Astrocyte (in vitro differentiated cells and primary cell): ENCODE data around the gene ARL8B. TPM values are rescaled to one million over a fixed set of nuclear protein-coding genes. Genes with fewer than 3 reads are reported as not detected.
"Not testable (repeated sequence)": the region's sequence is repeated elsewhere in the genome, so short reads cannot be mapped to it uniquely, and the experiment has no call there.

Experiments
- DNase-seq: peaks from one replicate; pipeline ENCODE4 v3.0.0-alpha.2; 2010; ENCODE audit warnings: low read depth
- FAIRE-seq: peaks from 2 replicates; lab custom pipeline; 2011; peaks lifted over from hg19 to GRCh38; lab: Jason Lieb, UNC
- H2AFZ ChIP-seq: 2 replicates; pipeline ENCODE4 v1.6.0; 2012; ENCODE audit warnings: low read depth, low read length, inconsistent platforms
- H3K27ac ChIP-seq: 2 replicates; pipeline ENCODE4 v1.5.1; 2011; ENCODE audit warnings: low read depth, low read length, inconsistent platforms
- H3K27me3 ChIP-seq: 2 replicates; pipeline ENCODE4 v1.6.0; 2011; ENCODE audit warnings: low read length, inconsistent platforms; ENCODE audit not compliant: insufficient read depth
- H3K36me3 ChIP-seq: 2 replicates; pipeline ENCODE4 v1.5.1; 2011; ENCODE audit warnings: low read length, inconsistent platforms; ENCODE audit not compliant: insufficient read depth
- H3K4me1 ChIP-seq: 2 replicates; pipeline ENCODE4 v1.5.1; 2011; ENCODE audit warnings: low read length, inconsistent platforms; ENCODE audit not compliant: insufficient read depth
- H3K4me2 ChIP-seq: 2 replicates; pipeline ENCODE4 v1.6.0; 2012; ENCODE audit warnings: low read length, inconsistent platforms
- H3K4me3 ChIP-seq: 2 replicates; pipeline ENCODE4 v1.5.1; 2011; ENCODE audit warnings: low read depth, mild to moderate bottlenecking, low read length, inconsistent platforms; ENCODE audit not compliant: insufficient read depth
- H3K79me2 ChIP-seq: 2 replicates; pipeline ENCODE4 v1.6.0; 2012; ENCODE audit warnings: mild to moderate bottlenecking, low read length, inconsistent platforms; ENCODE audit not compliant: insufficient read depth
- H3K9ac ChIP-seq: 2 replicates; pipeline ENCODE4 v1.6.0; 2012; ENCODE audit warnings: mild to moderate bottlenecking, low read length, inconsistent platforms
- H3K9me3 ChIP-seq: 2 replicates; pipeline ENCODE4 v1.5.1; 2012; ENCODE audit warnings: low read depth, mild to moderate bottlenecking, low read length, inconsistent platforms; ENCODE audit not compliant: insufficient read depth
- H4K20me1 ChIP-seq: 2 replicates; pipeline ENCODE4 v1.6.0; 2012; ENCODE audit warnings: low read length, inconsistent platforms; ENCODE audit not compliant: insufficient read depth
- H3K27ac Mint-ChIP-seq: one replicate; pipeline ENCODE4 v1.8.0; 2021; ENCODE audit warnings: mild to moderate bottlenecking, mixed read lengths; ENCODE audit not compliant: unreplicated experiment
- H3K27me3 Mint-ChIP-seq: one replicate; pipeline ENCODE4 v1.8.0; 2021; ENCODE audit warnings: low read depth, mixed read lengths; ENCODE audit not compliant: unreplicated experiment
- H3K36me3 Mint-ChIP-seq: one replicate; pipeline ENCODE4 v1.8.0; 2021; ENCODE audit warnings: low read depth, mixed read lengths; ENCODE audit not compliant: unreplicated experiment
- H3K4me1 Mint-ChIP-seq: one replicate; pipeline ENCODE4 v1.8.0; 2021; ENCODE audit warnings: low read depth, mixed read lengths; ENCODE audit not compliant: unreplicated experiment
- H3K4me3 Mint-ChIP-seq: one replicate; pipeline ENCODE4 v1.8.0; 2021; ENCODE audit warnings: mild to moderate bottlenecking, moderate library complexity, mixed read lengths; ENCODE audit not compliant: unreplicated experiment
- H3K9me3 Mint-ChIP-seq: one replicate; pipeline ENCODE4 v1.8.0; 2021; ENCODE audit warnings: mild to moderate bottlenecking, mixed read lengths; ENCODE audit not compliant: unreplicated experiment
- CTCF ChIP-seq: IDR thresholded peaks from 2 replicates; pipeline ENCODE4 v1.5.1; 2011; ENCODE audit warnings: low read depth, mild to moderate bottlenecking, inconsistent platforms, low read length, moderate library complexity; ENCODE audit not compliant: insufficient read depth
- EZH2 ChIP-seq: IDR thresholded peaks from 2 replicates; pipeline ENCODE4 v1.6.1; 2012; ENCODE audit warnings: mild to moderate bottlenecking, low read length, inconsistent platforms; ENCODE audit not compliant: insufficient read depth
- total RNA-seq: library from RNA; stranded (reverse); gene quantifications from 2 replicates; pipeline ENCODE4 v1.2.1, GENCODE V29; 2021

Gene ARL8B
- total RNA-seq, 1 donor from 2014 or later, result 64.1 TPM

- H3K4me1 ChIP-seq, result no peaks in the 10 kb centered on the region
- no peak overlapping the region for H3K4me2 ChIP-seq
- H3K79me2 ChIP-seq, result peaks cover 48% of the 10 kb centered on the region
- TF ChIP-seq EZH2 (no peak), CTCF (no peak)
- no peaks in the 10 kb centered on the region for H3K27me3 ChIP-seq
- H2AFZ ChIP-seq, result no peak overlapping the region
- H3K27ac Mint-ChIP-seq, result no peak overlapping the region
- peaks cover 6% of the 10 kb centered on the region for H3K4me1 Mint-ChIP-seq
- FAIRE-seq (no peak), DNase-seq (no peak)
- H3K4me3 ChIP-seq, result no peak overlapping the region
- no peaks in the 10 kb centered on the region for H3K9me3 ChIP-seq
- peaks cover 9% of the 10 kb centered on the region for H3K36me3 Mint-ChIP-seq
- H3K9ac ChIP-seq, result no peak overlapping the region
- H3K36me3 ChIP-seq, result peaks cover 21% of the 10 kb centered on the region
- no peak overlapping the region for H3K27ac ChIP-seq
- H3K4me3 Mint-ChIP-seq, result no peak overlapping the region
- no peaks in the 10 kb centered on the region for H3K27me3 Mint-ChIP-seq
- H4K20me1 ChIP-seq, result peaks cover 48% of the 10 kb centered on the region
- H3K9me3 Mint-ChIP-seq, result no peaks in the 10 kb centered on the region
Measured at GRCh38 chr3:5170975-5171374, 48.9 kb downstream of the ARL8B start.

- H3K36me3 Mint-ChIP-seq, result peaks cover 9% of the 10 kb centered on the region
- H2AFZ ChIP-seq, result no peak overlapping the region
- no peaks in the 10 kb centered on the region for H3K4me1 ChIP-seq
- H4K20me1 ChIP-seq, result peaks cover 38% of the 10 kb centered on the region
- no peak for DNase-seq
- no peaks in the 10 kb centered on the region for H3K9me3 ChIP-seq
- peaks cover 38% of the 10 kb centered on the region for H3K79me2 ChIP-seq
- H3K27ac Mint-ChIP-seq, result no peak overlapping the region
- H3K27ac ChIP-seq, result no peak overlapping the region
- H3K4me3 Mint-ChIP-seq, result no peak overlapping the region
- H3K27me3 Mint-ChIP-seq, result no peaks in the 10 kb centered on the region
- no peak overlapping the region for H3K4me2 ChIP-seq
- H3K9me3 Mint-ChIP-seq, result no peaks in the 10 kb centered on the region
- FAIRE-seq, result no peak
- no peaks in the 10 kb centered on the region for H3K27me3 ChIP-seq
- no peak overlapping the region for H3K4me3 ChIP-seq
- no peak overlapping the region for H3K9ac ChIP-seq
- peaks cover 5% of the 10 kb centered on the region for H3K4me1 Mint-ChIP-seq
- H3K36me3 ChIP-seq, result peaks cover 21% of the 10 kb centered on the region
- TF ChIP-seq CTCF (no peak), EZH2 (no peak)
Measured at GRCh38 chr3:5172018-5172417, 49.9 kb downstream of the ARL8B start.

- H3K27ac ChIP-seq, H3K4me3 Mint-ChIP-seq, H3K27me3 ChIP-seq, H3K4me3 ChIP-seq, H3K79me2 ChIP-seq, H3K27ac Mint-ChIP-seq, H3K36me3 Mint-ChIP-seq, H3K9ac ChIP-seq, H3K9me3 ChIP-seq, H3K27me3 Mint-ChIP-seq, FAIRE-seq, H3K9me3 Mint-ChIP-seq, H3K4me1 ChIP-seq, H4K20me1 ChIP-seq, H3K4me2 ChIP-seq, H3K4me1 Mint-ChIP-seq, DNase-seq, H2AFZ ChIP-seq: not testable (repeated sequence)
- peaks cover 44% of the 10 kb centered on the region for H3K36me3 ChIP-seq
Measured at GRCh38 chr3:5179036-5179435, 56.9 kb downstream of the ARL8B start.
